Measurements from ENCODE around the gene MDN1. TPM values are rescaled to one million over a fixed set of nuclear protein-coding genes. Genes with fewer than 3 reads are reported as not detected.

MDN1 gene
- total and polyA plus RNA-seq, 2 of the 8 experiments (the other 6 are each of a cell fraction or from before 2014, with no cell fraction given): 53.5 to 179 TPM

DNA sequence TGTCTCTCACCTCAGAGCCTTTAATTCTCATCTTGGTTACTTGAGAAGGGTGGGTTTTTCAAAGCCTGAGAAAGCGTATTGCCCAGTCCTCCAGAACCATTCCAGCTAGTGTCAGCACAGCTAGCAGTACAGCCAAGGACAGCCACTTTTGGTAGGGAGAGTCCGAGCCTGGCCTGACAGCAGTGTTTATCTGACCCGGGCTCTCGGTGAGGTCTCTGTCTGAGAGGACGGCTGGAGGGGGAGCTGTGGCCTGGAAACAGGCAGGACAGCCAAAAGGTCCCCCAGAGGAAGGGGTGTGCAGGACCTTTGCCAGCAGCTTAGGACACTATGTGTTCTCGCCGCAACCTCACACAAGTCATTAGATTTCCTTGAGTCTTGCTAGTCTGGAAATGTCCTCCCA, 219.9 kb downstream of the MDN1 start:
- H2BK12ac ChIP-seq (ENCODE audit: low read depth, low read length): no peak overlapping the region
- H4K91ac ChIP-seq (replicated peaks; ENCODE audit: insufficient read length, low read length): no peak overlapping the region
- 97% methylated on average over 7 of the region's 7 CpGs; no CpG with 5 or more reads in 1 of the 2 experiments for WGBS, 2 experiments (ENCODE audit: extremely low coverage in 1 of 2, insufficient coverage in 1 of 2, insufficient read length in 1 of 2, insufficient replicate concordance in 2 of 2, low coverage in 1 of 2, low lambda C conversion rate in 2 of 2, missing lambda C conversion rate in 1 of 2)
- no peak overlapping the region for H2BK20ac ChIP-seq (ENCODE audit: low read length)
- H3K4me2 ChIP-seq (ENCODE audit: insufficient read depth in 1 of 2, low read depth in 2 of 2, low read length in 2 of 2): no peak overlapping the region
- no peaks in the 10 kb centered on the region for H3K9me3 ChIP-seq (ENCODE audit: insufficient read depth in 2 of 2, low read depth in 1 of 2, low read length in 1 of 2)
- H3K4ac ChIP-seq (replicated peaks; ENCODE audit: insufficient read length, low read depth, low read length): no peak overlapping the region
- H3K36me3 ChIP-seq (ENCODE audit: control insufficient read depth in 2 of 4, insufficient read depth in 4 of 4, low read length in 3 of 4): no peaks in the 10 kb centered on the region
- H3K18ac ChIP-seq (ENCODE audit: extremely low read depth, low read length): no peak overlapping the region
- no peak overlapping the region for H2AK5ac ChIP-seq (ENCODE audit: low read depth, low read length)
- no peak for TF ChIP-seq CHD1 (IDR thresholded peaks at IDR 0.05; ENCODE audit: low read depth, low read length)
- no peak for TF ChIP-seq SIRT6 (IDR thresholded peaks at IDR 0.05; ENCODE audit: low read length)
- no peak for TF ChIP-seq YY1 (IDR thresholded peaks at IDR 0.05; ENCODE audit: low read depth, low read length)
- no peak for TF ChIP-seq NANOG (IDR thresholded peaks at IDR 0.05; ENCODE audit: insufficient read depth, low read depth, low read length, poor library complexity, severe bottlenecking)
- TF ChIP-seq MAFK (IDR thresholded peaks at IDR 0.05; ENCODE audit: low read depth, low read length): no peak
- TF ChIP-seq KDM5A (IDR thresholded peaks at IDR 0.05; ENCODE audit: low read length): no peak
- no peak for TF ChIP-seq POLR2A (IDR thresholded peaks at IDR 0.05; ENCODE audit: control extremely low read depth in 1 of 2, low read depth in 2 of 2, low read length in 2 of 2)
- no peak for TF ChIP-seq SIX5 (IDR thresholded peaks at IDR 0.05; ENCODE audit: low read depth, low read length)
- no peak for TF ChIP-seq RXRA (IDR thresholded peaks at IDR 0.05; ENCODE audit: insufficient read depth, low read depth, low read length)
- TF ChIP-seq FOSL1 (IDR thresholded peaks at IDR 0.05; ENCODE audit: insufficient read depth, low read depth, low read length): no peak
- no peak for TF ChIP-seq NRF1 (IDR thresholded peaks at IDR 0.05; ENCODE audit: low read depth, low read length)
- TF ChIP-seq RAD21 (IDR thresholded peaks at IDR 0.05 in 1 of 2, conservative IDR thresholded peaks at IDR 0.05 in 1 of 2; ENCODE audit: low read depth in 2 of 2, low read length in 2 of 2): no peak
- no peak for TF ChIP-seq BCL11A (IDR thresholded peaks at IDR 0.05; ENCODE audit: low read depth in 2 of 2, low read length in 2 of 2)
- TF ChIP-seq CTBP2 (IDR thresholded peaks at IDR 0.05; ENCODE audit: borderline replicate concordance, insufficient read depth, insufficient read length, low read length): no peak
- no peaks in the 10 kb centered on the region for H3K79me2 ChIP-seq (ENCODE audit: control insufficient read depth in 1 of 2, insufficient read depth in 2 of 2, low read length in 2 of 2)
- H3K4me3 ChIP-seq (ENCODE audit: extremely low read depth in 1 of 4, insufficient read depth in 2 of 4, low read depth in 3 of 4, low read length in 4 of 4): no peak overlapping the region
- H3K23me2 ChIP-seq (ENCODE audit: low read depth, low read length): no peaks in the 10 kb centered on the region
- H4K5ac ChIP-seq (ENCODE audit: insufficient read length, low read depth, low read length): no peak overlapping the region
- H2AFZ ChIP-seq (ENCODE audit: low read length): no peak overlapping the region
- CTCF ChIA-PET (ENCODE audit: partially characterized antibody): interaction anchor here (0.6 to 5.8 kb wide), 11 partner anchors 8 to 616 kb away, joined by 3 to 38 read pairs (median 5); partner anchors contain the start of gene ANKRD6
- no peak overlapping the region for H2BK15ac ChIP-seq (ENCODE audit: low read length)
- H4K20me1 ChIP-seq (replicated peaks in 1 of 2; ENCODE audit: control insufficient read depth in 1 of 2, insufficient read depth in 2 of 2, low read length in 2 of 2): no peaks in the 10 kb centered on the region
- H3K56ac ChIP-seq (replicated peaks; ENCODE audit: insufficient read length, low read depth, low read length): no peak overlapping the region
- POLR2A ChIA-PET (ENCODE audit: partially characterized antibody): no interaction called here
- H3K9ac ChIP-seq (replicated peaks in 1 of 4; ENCODE audit: extremely low read depth in 1 of 4, low read depth in 3 of 4, low read length in 3 of 4): no peak overlapping the region
- no peak overlapping the region for H3K23ac ChIP-seq (ENCODE audit: insufficient read length)
- no peak overlapping the region for H4K8ac ChIP-seq (ENCODE audit: extremely low read depth, insufficient read depth, low read length)
- no peak overlapping the region for H3K14ac ChIP-seq (ENCODE audit: insufficient read length)
- 0 out of 7 replicates have a peak, but pooled peaks cover 0 to 2% (median 0%) of the 10 kb centered on the region in 4 experiments for H3K27me3 ChIP-seq (replicated peaks in 1 of 4; ENCODE audit: control insufficient read depth in 3 of 4, extremely low read depth in 1 of 4, insufficient read depth in 3 of 4, low read length in 3 of 4)
- FAIRE-seq (no peak), DNase-seq (ENCODE audit: low read depth in 1 of 2, low spot score in 2 of 2) (no peak)
- no peaks in the 10 kb centered on the region for H3K4me1 ChIP-seq (replicated peaks in 1 of 4; ENCODE audit: control insufficient read depth in 3 of 4, insufficient read depth in 4 of 4, low read length in 3 of 4)
- no peaks in the 10 kb centered on the region for H3K79me1 ChIP-seq (ENCODE audit: low read depth, low read length)
- H2BK5ac ChIP-seq (ENCODE audit: low read depth, low read length): no peak overlapping the region
- H3K27ac ChIP-seq (ENCODE audit: low read depth, low read length): no peak overlapping the region
- no peak overlapping the region for H2BK120ac ChIP-seq (replicated peaks; ENCODE audit: low read depth, low read length)
